Suprapubic skin (tissue), 4 donors: ENCODE results near the gene SUN3.

Experiments used
- CTCF ChIP-seq, 2 donors: fragments of 200-600 bp in 1 of 2; fragments of 450-650 bp in 1 of 2; sonication (generic) in 1 of 2; IDR thresholded peaks; one replicate each; pipeline ENCODE4 v1.5.1; 2016 to 2019; ENCODE audit warnings: antibody characterized with exemption in 2 of 2, mild to moderate bottlenecking in 1 of 2, moderate library complexity in 1 of 2
- EP300 ChIP-seq: sonication (generic); formaldehyde crosslinking; IDR thresholded peaks from one replicate; pipeline ENCODE4 v1.6.1; 2017; ENCODE audit warnings: antibody characterized with exemption
- POLR2A ChIP-seq, 2 donors: fragments of 450-650 bp; IDR thresholded peaks; one replicate each; pipeline ENCODE4 v1.6.1; 2017; ENCODE audit warnings: antibody characterized with exemption in 2 of 2, mild to moderate bottlenecking in 2 of 2, moderate library complexity in 2 of 2
- POLR2AphosphoS5 ChIP-seq, 3 donors: sonication (generic); formaldehyde crosslinking; IDR thresholded peaks; one replicate each; pipeline ENCODE4 v1.6.1; 2017; ENCODE audit warnings: antibody characterized with exemption in 3 of 3

GRCh38 chr7:47967708-47968107 lies 61.2 kb downstream of the SUN3 start:
- TF ChIP-seq POLR2AphosphoS5 (IDR thresholded peaks at IDR 0.05) (no peak), EP300 (no peak), CTCF (IDR thresholded peaks at IDR 0.05) (no peak), POLR2A (IDR thresholded peaks at IDR 0.05) (no peak)
